Superior temporal gyrus (tissue), 1 donor: ENCODE results near the gene UGT1A9.

ENCODE experiments used
- DNase-seq: peaks from one replicate; pipeline ENCODE4 v3.0.0-alpha.2; 2016; ENCODE audit errors: extremely low spot score

UGT1A9 gene

GRCh38 chr2:233796254-233796653 lies 124.6 kb downstream of the UGT1A9 start:
- no peak for DNase-seq

GRCh38 chr2:233798335-233799086 lies 126.8 kb downstream of the UGT1A9 start:
- no peak for DNase-seq

DNA sequence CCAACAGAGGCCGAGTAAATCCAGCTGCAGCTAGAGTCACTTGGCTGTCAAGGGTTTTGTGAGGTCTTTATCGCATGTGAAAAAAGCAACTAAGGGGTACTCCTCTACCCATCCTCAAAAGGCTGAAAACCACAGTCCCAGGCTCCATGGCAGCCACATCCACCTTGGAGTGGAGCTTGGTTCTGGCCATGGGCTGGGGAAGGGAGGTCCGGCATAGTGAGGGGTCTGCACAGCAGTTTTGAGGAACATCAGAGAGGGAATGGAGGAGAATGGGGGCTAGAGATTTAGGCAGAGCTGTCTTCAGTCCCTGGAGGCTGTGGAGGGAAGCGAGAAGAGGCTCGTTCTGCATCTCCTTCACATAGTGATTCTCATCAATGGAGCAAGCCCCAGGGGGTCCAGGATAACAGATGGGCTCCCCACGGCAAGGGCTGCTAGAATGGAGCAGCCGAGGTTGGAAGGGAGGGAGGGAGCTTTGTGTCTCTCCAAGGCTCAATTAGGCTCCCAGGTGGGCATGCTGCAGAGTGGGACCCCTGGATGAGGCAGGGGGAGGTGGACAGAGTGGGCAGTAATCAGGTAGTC lies 127.5 kb downstream of the UGT1A9 start:
- no peak for DNase-seq

GRCh38 chr2:233799716-233800115 lies 128.0 kb downstream of the UGT1A9 start:
- DNase-seq: no peak

DNA sequence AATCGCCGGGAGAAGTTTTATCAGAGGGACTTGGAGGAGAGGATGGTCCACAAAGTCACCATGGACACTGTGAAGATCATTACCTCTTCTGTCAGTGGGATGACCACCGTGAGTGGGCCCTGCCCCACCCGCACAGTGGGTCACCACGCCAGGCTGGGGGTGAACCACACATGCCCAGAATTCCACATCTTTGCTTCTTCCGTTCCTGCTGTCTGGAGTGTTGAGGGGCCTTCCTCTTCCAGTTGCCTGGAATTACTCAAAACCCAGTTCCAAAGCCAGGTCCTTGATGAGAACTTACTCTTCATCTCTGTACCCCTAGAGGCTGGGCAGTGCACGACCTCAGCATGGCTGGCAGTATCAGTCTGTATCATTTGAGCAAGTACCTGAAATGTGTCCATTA lies 128.5 kb downstream of the UGT1A9 start:
- DNase-seq: no peak

DNA sequence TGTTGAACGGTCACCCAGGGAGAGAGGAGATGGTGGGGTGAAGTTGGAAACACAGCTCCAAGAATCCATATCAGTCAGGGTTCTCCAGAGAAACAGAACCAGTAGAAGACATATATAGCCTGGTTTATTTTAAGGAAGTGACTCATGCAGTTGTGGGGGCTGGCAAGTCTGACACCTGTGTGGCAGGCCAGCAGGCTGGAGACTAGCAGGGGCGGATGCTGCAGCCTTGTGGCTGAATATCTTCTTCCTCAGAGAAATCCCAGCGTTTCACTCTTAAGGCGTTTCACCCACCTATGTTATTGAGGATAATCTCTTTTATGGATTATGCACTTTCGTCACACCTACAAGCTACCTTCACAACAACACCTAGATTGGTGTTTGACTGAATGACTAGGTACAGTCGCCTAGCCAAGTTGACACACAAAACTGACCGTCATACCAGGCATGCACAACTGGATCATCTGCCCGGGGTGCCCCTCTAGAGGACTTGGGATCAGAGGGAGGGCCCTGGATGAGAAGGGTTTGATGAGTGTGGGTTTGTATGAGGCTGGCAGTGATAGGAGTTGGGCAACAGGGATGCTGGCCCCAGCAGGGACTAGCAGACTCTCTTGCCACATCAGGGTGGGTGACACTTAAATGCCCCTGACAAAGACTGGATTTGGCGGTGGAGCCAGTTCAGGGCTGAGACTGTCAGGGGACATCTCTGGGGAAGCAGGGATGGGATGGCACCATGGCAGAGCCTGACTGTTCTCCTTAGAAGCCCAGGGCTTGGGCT lies 129.8 kb downstream of the UGT1A9 start:
- peak; percentile 18 for DNase-seq

DNA sequence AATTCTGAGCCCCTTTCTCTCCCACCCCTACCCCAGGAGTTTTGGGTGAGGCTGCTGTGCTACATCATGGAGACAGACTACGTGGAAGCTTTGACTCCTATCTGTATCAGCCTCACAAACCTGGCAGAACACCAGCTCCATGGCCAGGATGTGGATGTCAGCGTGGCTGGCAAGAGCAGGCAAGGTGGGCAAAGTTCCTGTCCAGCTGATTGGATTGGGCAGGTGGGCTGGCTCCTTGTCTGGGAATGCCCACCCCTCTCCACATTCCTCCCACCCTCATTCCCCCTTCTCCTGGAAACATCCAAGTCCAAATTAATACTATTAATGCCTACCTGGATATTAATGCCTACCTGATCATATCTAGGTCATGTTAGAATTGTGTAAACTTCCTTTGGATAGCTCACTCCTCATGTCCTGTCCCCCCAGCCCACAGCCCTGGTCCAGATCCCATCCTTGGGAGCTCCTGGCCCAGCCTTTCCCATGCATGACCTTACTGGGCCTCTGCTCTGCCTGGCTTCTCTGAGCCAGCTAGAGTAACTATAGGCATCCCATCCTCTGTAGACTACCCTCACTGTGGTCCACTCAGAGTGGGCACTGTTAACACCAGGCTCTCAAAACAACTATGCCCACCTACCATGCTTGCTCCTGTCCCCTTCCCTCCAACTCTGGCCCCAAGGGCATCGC lies 130.6 kb downstream of the UGT1A9 start:
- DNase-seq: no peak

DNA sequence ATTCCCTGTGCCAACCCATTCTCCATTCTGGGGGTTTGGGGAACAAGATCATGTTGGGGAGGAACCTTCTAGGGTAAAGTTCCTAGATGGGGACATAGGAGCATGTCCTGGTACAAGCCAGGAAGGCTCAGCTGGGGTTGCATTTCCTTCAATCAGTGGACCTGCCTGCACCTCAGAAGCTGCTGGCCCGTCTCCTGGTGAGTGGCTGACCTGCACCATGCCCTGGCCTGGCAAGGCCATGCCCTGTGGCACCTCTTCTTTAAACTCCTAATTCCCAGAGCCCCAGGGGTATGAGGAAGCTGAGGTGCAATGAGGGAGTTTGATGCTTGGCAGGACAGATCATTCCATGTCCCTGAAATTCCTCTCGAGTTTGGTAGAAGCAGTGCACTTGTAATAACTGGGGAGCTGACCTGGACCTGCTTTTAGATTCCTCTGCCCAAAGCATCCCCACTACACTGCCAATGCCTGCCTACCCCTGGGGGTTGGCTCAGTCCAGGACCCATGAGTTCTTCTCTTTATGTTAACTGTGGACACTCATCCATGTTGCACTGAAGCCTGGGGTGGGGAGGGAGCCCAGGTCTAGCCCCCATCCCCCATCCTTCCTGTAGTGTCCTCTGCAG lies 131.7 kb downstream of the UGT1A9 start:
- no peak for DNase-seq

GRCh38 chr2:233803994-233804393 lies 132.3 kb downstream of the UGT1A9 start:
- no peak for DNase-seq

DNA sequence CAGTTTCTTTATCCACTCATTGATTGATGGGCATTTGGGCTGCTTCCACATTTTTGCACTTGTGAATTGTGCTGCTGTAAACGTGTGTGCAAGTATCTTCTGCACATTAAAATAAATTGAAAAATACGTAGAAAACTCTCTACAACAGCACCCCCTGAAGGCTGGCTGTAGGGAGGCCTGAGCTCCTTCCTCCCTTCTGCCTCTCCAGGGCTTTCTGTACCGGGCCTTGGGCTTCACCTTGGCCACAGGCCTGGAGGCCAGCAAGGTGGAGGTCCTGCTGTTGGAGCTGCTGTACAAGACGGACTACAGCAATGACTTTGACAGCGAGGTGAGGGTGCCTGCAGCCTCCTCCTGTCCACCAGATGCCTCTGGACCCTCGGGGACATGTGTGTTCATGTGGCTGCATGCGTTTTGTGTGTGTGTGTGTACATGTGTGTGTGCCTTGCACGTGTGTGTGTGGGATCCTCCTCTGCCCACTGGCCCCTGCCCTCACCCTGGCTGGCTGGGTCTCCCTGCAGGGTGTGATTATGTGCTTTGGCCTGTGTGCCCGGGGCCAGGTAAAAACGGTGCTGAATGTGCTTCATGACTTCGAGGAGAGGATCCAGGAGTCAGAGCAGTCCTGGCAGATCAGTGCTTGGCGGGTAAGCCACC lies 135.6 kb downstream of the UGT1A9 start:
- no peak for DNase-seq

GRCh38 chr2:233807966-233808935 lies 136.6 kb downstream of the UGT1A9 start:
- no peak for DNase-seq

DNA sequence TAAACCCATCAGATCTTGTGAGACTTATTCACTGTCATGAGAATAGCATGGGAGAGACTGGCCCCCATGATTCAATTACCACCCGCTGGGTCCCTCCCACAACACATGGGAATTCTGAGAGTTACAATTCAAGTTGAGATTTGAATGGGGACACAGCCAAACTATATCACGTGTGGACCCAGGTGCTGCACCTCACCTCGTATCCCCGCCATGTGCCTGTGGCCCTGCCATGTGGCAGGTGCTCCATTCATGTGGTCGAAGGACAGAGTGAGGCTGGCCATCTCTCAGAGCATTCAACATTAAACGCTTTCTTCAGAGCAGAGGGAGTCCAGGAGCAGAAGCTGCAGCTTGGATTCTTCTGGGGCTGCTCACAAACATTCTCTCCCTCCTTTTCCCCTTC lies 138.7 kb downstream of the UGT1A9 start:
- no peak for DNase-seq

DNA sequence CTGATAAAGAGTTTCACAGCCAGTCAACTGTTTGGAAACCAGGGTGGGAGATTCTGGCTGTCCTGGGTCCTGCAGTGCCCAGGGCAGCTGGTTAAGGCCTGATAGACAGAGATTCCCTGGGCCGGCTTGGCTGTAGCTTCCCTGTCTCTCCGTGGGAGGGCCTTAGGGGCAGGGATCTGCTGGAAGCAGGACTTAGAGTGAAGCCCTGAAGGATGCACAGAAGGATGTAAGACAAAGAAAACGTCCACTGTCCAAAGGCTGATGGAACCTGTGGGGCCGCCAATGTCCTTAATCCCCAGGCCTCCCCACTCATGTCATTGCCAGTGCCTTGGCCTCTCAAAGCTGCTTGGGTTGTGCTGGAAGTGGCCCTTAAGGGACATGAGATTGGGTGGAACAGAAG lies 139.4 kb downstream of the UGT1A9 start:
- no peak for DNase-seq

DNA sequence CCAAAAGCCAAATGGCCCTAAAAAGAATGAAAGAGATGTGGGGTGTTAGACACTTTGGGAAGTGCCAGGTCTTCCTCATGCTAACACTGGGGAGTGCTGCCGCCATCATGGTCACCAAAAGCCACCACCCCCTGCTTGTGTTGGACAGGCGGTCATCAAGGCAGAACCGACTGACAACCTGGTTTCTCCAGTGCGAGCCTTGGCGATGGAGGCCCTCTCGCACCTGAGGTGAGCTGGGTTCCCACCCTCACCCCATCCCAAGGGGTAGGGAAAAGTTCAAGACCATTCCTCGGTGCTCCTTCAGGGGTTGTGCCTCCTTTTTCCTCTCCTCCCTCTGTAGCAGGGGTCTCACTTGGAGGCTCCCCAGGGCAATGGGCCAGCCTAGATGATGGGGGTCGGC lies 140.0 kb downstream of the UGT1A9 start:
- no peak for DNase-seq

DNA sequence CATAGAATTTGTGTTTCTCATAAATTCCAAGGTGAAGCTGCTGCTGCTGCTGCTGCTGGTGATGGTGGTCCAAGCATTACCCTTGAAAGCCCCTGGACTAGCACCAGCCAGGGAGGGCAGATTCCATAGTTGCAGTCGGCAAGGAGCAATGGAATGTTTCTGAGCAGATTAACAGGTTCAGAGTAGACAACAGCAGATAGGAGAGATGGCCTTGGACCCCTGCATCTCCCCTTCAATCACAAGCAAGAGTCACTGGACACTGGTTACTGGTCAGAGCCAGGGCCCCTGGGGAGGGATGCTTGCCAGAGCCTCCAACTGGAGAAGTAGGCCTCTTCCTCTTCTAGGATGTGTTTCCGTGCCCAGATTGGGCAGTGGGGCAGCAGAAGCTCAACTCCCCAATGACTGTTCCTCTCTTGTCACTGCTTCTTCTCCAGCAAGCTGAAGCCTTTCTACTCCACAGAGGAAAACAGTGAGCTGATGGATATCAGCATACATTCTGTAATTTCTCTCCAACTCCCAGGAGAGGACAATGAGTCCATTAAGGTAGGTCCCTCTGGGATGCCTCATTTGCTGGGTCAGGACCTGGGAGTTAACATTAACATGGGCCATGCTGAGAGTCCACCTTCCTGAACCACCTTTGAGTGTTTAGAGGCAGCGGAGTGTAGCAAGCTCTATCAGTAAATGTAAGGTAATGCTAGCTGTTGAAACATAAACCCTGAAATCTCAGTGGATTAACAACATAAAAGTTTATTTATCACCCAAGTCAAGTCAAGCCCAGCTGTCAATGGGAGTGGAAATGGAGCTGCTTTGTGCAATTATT lies 141.7 kb downstream of the UGT1A9 start:
- DNase-seq: no peak

DNA sequence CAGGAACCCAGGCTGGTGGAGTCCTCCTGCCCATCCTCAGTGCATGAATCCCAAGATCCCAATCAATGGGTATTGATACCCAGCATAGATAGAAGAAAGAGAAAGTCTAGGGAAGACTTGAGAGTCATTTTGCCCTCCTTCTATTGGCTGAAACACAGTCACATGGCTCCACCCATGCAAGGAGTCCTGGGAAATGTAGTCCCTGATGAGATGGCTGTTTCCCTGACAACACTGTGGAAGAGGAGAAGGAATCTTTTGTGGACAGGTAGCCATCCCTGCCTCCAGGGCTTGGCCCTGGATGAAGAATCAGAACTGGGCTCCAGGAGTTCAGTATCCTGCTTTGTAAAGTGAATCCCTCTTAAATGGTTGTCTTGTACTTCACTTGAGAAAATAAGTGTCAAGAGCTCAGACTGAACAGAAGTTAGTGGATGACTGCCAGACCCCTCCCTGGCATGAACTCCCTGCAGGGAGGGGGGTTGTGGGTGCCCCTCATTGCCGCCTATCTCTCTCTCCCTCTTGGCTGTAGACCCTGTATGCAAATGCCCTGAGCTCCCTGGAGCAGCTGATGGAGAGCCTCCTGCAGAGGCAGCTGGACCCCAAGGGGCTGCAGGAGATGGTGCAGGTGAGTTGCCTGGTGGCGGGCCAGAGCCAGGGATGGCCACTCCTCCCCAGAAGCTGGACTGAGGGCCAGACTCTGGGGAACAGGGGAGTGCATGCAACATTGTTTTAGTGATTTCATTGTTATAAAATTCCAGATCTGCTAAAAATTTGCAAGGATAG lies 142.5 kb downstream of the UGT1A9 start:
- DNase-seq: no peak

- DNase-seq: no peak
These were observed 144.2 kb downstream of the UGT1A9 start for GRCh38 chr2:233815861-233816260.

GRCh38 chr2:233816334-233816733 lies 144.6 kb downstream of the UGT1A9 start:
- no peak for DNase-seq

DNA sequence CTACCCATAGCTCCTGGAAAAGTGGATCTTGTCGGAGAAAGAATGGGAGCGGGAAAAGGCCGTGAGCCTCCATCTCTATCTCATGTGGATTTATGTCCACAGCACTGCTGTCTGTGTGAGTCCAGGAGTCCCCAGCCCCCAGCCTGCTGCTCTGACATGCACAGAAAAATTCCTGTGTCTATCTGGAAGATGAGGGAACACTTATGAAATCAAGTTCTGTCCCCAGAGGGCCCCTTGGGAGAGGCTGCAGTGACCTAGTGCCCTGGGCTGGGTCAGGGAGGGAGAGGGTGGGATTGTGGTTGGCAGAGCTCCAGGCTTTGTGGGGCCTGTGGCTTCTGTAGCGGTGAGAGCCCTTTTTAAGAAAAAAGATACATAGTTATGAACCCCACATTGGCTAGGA lies 145.1 kb downstream of the UGT1A9 start:
- DNase-seq: no peak
